GM12878 (cell line): Measurements from ENCODE around the gene ATRNL1. TPM values are rescaled to one million over a fixed set of nuclear protein-coding genes. Genes with fewer than 3 reads are reported as not detected.

Source experiments
- ATAC-seq: fragments of 200-7000 bp; cut with Tn5 transposase; 3 replicates; pipeline ENCODE4 v1.9.1; 2020; ENCODE audit warnings: mild to moderate bottlenecking, moderate library complexity
- BruUV-seq: library from RNA; stranded (reverse); fragments of 400-500 nt; replicated peaks from 2 replicates; lab custom pipeline; 2021; lab: Mats Ljungman, UMichigan
- CTCF ChIA-PET: fragments of 300-600 bp; sonication (Branson Sonifier 250); formaldehyde crosslinking; extraction: SDS; loops from one replicate; lab custom pipeline; 2021; ENCODE audit warnings: inconsistent platforms; lab: Yijun Ruan, JAX
- POLR2A ChIA-PET: fragments of 350-600 bp; formaldehyde crosslinking; extraction: SDS; loops from one replicate; lab custom pipeline; 2021; ENCODE audit warnings: inconsistent platforms; lab: Charles Lee
- RAD21 ChIA-PET: fragments of 300-600 bp; sonication (Branson Sonifier 250); formaldehyde crosslinking; loops from one replicate; lab custom pipeline; 2023; ENCODE audit warnings: antibody characterized with exemption; ENCODE audit not compliant: unreplicated experiment; lab: Charles Lee
- SMC1A ChIA-PET: fragments of 300-600 bp; sonication (Branson Sonifier 250); formaldehyde crosslinking; loops from one replicate; lab custom pipeline; 2023; ENCODE audit not compliant: unreplicated experiment, uncharacterized antibody; lab: Charles Lee
- DNase-seq: peaks from one replicate; pipeline ENCODE4 v3.0.0-alpha.2; 2011; ENCODE audit warnings: low read depth, low spot score
- FAIRE-seq: peaks from 3 replicates; lab custom pipeline; 2011; peaks lifted over from hg19 to GRCh38; lab: Jason Lieb, UNC
- H2AFZ ChIP-seq: 2 replicates; pipeline ENCODE4 v1.6.0; 2011; ENCODE audit warnings: low read depth, low read length, control low read depth; ENCODE audit not compliant: control insufficient read depth
- H3K27ac ChIP-seq: 2 replicates; pipeline ENCODE4 v1.5.1; 2011; ENCODE audit warnings: control low read depth; ENCODE audit not compliant: control insufficient read depth, insufficient read depth
- H3K27me3 ChIP-seq, 2 experiments: replicated peaks in 1 of 2; 2 replicates each; pipeline versions ENCODE4 v1.6.0 to v1.6.1; 2011; ENCODE audit warnings: low read length in 1 of 2; ENCODE audit not compliant: control insufficient read depth in 2 of 2, insufficient read depth in 2 of 2
- H3K36me3 ChIP-seq, 2 experiments: 2 replicates each; pipeline ENCODE4 v1.5.1; 2011; ENCODE audit warnings: low read length in 1 of 2; ENCODE audit not compliant: control insufficient read depth in 2 of 2, insufficient read depth in 2 of 2
- H3K4me1 ChIP-seq: 2 replicates; pipeline ENCODE4 v1.6.1; 2011; ENCODE audit warnings: mild to moderate bottlenecking, low read length, moderate library complexity, mixed read lengths; ENCODE audit not compliant: control insufficient read depth, insufficient read depth
- H3K4me2 ChIP-seq: 2 replicates; pipeline ENCODE4 v1.6.0; 2011; ENCODE audit warnings: control low read depth; ENCODE audit not compliant: control insufficient read depth, insufficient read depth
- H3K4me3 ChIP-seq: fragments of 200-600 bp; sonication (generic); 2 replicates; pipeline ENCODE4 v1.5.1; 2016
- H3K79me2 ChIP-seq: 2 replicates; pipeline ENCODE4 v1.6.0; 2011; ENCODE audit warnings: low read length; ENCODE audit not compliant: control insufficient read depth, insufficient read depth
- H3K9ac ChIP-seq: 2 replicates; pipeline ENCODE4 v1.8.0; 2011; ENCODE audit warnings: low read length, control low read depth, mixed read lengths; ENCODE audit not compliant: control insufficient read depth, insufficient read depth
- H3K9me3 ChIP-seq: replicated peaks from 3 replicates; pipeline ENCODE4 v1.5.1; 2011; ENCODE audit warnings: mild to moderate bottlenecking, low read length; ENCODE audit not compliant: control insufficient read depth, insufficient read depth
- H4K20me1 ChIP-seq: 2 replicates; pipeline ENCODE4 v1.6.0; 2011; ENCODE audit not compliant: control insufficient read depth, insufficient read depth
- JUNB ChIP-seq: IDR thresholded peaks from 2 replicates; pipeline ENCODE4 v1.6.1; 2016; ENCODE audit warnings: antibody characterized with exemption, mild to moderate bottlenecking
- JUND ChIP-seq: IDR thresholded peaks from 2 replicates; pipeline ENCODE4 v1.6.1; 2012; ENCODE audit warnings: low read depth, mild to moderate bottlenecking, low read length, improper control_type of control experiment, moderate library complexity
- RAD21 ChIP-seq: IDR thresholded peaks from 2 replicates; pipeline ENCODE4 v1.6.1; 2011; ENCODE audit warnings: mild to moderate bottlenecking, low read depth, low read length, moderate library complexity; ENCODE audit not compliant: insufficient read depth
- SPI1 ChIP-seq: IDR thresholded peaks from 2 replicates; pipeline ENCODE4 v1.6.1; 2011; ENCODE audit warnings: low read depth, mild to moderate bottlenecking, low read length, moderate library complexity, borderline replicate concordance; ENCODE audit not compliant: insufficient read depth
- TCF7 ChIP-seq: IDR thresholded peaks from 2 replicates; pipeline ENCODE4 v1.6.1; 2014; ENCODE audit warnings: antibody characterized with exemption, borderline replicate concordance
- WGBS: methylation state at CpG from one replicate; pipeline ENCODE4 v1.1.6; 2016; ENCODE audit warnings: low lambda C conversion rate; ENCODE audit not compliant: insufficient replicate concordance, insufficient coverage; ENCODE audit errors: missing lambda C conversion rate; 5-methylcytosine and 5-hydroxymethylcytosine counted together
- in situ Hi-C: fragments of 300-500 bp; cut with MboI; formaldehyde crosslinking; loops from 9 replicates; pipeline ENCODE4 v1.14.3; 2018; ENCODE audit warnings: mixed read lengths
- intact Hi-C: fragments of 100-400 bp; cut with micrococcal nuclease; formaldehyde crosslinking; loops from one replicate; pipeline ENCODE4 v1.14.2; 2022; ENCODE audit not compliant: unreplicated experiment
- polyA plus RNA-seq, 11 experiments: library from polyadenylated mRNA; depleted of rRNA in 4 of 11; unstranded in 6 of 11; stranded (reverse) in 5 of 11; fragments of >200 nt; fragmentation: Nextera tagmentation in 4 of 11; fragmentation: Illumina TruSeq in 1 of 11; extraction: Ambion mirVana in 4 of 11; extraction: Trizol in 1 of 11; gene quantifications; 1 replicate in 1 of 11; 2 replicates in 10 of 11; pipeline versions ENCODE4 v1.2.1 to v1.2.3, GENCODE V29; 2011 to 2016; ENCODE audit warnings: inconsistent platforms in 2 of 11, missing spikeins in 2 of 11, low read depth in 1 of 11
- total RNA-seq, 4 experiments: library from RNA; depleted of rRNA in 3 of 4; stranded (reverse); fragments of >200 nt in 3 of 4; fragmentation: Illumina TruSeq in 1 of 4; extraction: Trizol in 1 of 4; gene quantifications; 2 replicates each; pipeline versions ENCODE4 v1.2.1 to v1.2.3, GENCODE V29; 2013 to 2021
- TF ChIP-seq, protein P1 (sequence below): IDR thresholded peaks from 2 replicates; pipeline ENCODE4 v1.6.1; 2012; ENCODE audit warnings: low read length, inconsistent platforms
- TF ChIP-seq, protein P2 (sequence below): fragments of 450-650 bp; IDR thresholded peaks from 2 replicates; pipeline ENCODE4 v1.6.1; 2017; ENCODE audit warnings: mild to moderate bottlenecking, moderate library complexity
- TF ChIP-seq, protein P3 (sequence below): fragments of 150-350 bp; IDR thresholded peaks from 2 replicates; pipeline ENCODE4 v1.6.1; 2014; ENCODE audit warnings: mild to moderate bottlenecking, low read depth, low read length
- TF ChIP-seq, protein P4 (sequence below): IDR thresholded peaks from 2 replicates; pipeline ENCODE4 v1.6.1; 2012; ENCODE audit warnings: low read depth, low read length, improper control_type of control experiment

Gene ATRNL1
- total and polyA plus RNA-seq, 10 of the 15 experiments (the other 5 are each of a cell fraction or from before 2014, with no cell fraction given), result 0.03 to 1.4 (median 0.34) TPM

DNA sequence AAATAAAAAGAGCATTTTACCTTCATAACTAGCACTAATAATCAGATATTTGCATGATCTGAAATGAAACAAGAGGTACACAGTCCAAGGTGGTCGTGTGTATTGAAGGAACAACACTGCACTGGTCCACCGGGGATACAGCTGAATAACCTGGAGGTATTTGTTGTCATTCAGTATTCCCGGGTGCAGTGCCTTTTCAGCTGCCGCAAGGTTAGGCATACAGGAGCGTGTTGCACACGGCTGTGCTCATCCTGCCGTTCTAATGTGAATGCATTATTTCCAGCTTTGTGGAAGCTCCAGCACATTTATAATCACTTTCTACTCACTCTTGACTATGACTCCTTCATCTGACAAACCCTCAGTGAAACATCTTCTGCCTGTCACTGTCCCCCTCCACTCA is 802.0 kb downstream of the ATRNL1 start:
- WGBS, result 48% methylated on average over 7 of the region's 7 CpGs
- no peaks in the 10 kb centered on the region for H3K4me1 ChIP-seq
- no peaks in the 10 kb centered on the region for H3K9me3 ChIP-seq
- FAIRE-seq, result no peak
- TF ChIP-seq, protein P1, sequence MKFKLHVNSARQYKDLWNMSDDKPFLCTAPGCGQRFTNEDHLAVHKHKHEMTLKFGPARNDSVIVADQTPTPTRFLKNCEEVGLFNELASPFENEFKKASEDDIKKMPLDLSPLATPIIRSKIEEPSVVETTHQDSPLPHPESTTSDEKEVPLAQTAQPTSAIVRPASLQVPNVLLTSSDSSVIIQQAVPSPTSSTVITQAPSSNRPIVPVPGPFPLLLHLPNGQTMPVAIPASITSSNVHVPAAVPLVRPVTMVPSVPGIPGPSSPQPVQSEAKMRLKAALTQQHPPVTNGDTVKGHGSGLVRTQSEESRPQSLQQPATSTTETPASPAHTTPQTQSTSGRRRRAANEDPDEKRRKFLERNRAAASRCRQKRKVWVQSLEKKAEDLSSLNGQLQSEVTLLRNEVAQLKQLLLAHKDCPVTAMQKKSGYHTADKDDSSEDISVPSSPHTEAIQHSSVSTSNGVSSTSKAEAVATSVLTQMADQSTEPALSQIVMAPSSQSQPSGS, result no peak
- TF ChIP-seq JUNB (no peak), SPI1 (no peak)
- RAD21 ChIA-PET, result no interaction called here
- no TSS peak for BruUV-seq
- no peak overlapping the region for H3K27ac ChIP-seq
- POLR2A ChIA-PET, result no interaction called here
- CTCF ChIA-PET, result interaction anchor here (0.8 kb wide), 1 partner anchor 10 kb away, joined by 3 read pairs; no protein-coding TSS in a partner anchor
- intact Hi-C loops (no loop called here), in situ Hi-C loops (no loop called here)
- no peaks in the 10 kb centered on the region for H3K79me2 ChIP-seq
- no peak for DNase-seq
- SMC1A ChIA-PET, result interaction anchor here (1.0 kb wide), 1 partner anchor 16 kb away, joined by 3 read pairs; no protein-coding TSS in a partner anchor
- no peak overlapping the region for H3K4me3 ChIP-seq
- no peaks in the 10 kb centered on the region for H4K20me1 ChIP-seq
- no peak for ATAC-seq
- H2AFZ ChIP-seq, result no peak overlapping the region
- no peak overlapping the region for H3K4me2 ChIP-seq
- no peaks in the 10 kb centered on the region; a peak in 1 of 4 replicates for H3K27me3 ChIP-seq
- no peaks in the 10 kb centered on the region for H3K36me3 ChIP-seq
- H3K9ac ChIP-seq, result no peak overlapping the region

DNA sequence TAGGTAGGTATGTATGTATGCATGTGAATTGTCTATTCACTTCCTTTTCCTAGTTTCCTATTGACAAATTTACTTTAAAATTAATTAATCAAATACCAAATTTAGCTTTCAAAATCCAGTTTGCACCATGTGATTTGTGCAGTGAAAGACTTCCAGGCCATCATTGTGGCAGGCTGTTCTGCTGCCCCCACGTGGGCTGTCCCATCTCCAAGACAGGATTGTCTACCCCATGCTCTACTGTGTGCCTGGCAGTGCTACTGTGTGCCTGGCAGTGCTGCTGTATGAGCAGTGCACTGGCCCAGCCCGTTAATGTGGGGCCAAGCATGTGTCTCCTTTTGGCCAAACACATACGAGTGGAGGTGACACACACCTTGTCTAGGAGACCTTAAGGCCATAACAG is 805.1 kb downstream of the ATRNL1 start:
- no peaks in the 10 kb centered on the region for H3K9me3 ChIP-seq
- no peak overlapping the region for H3K9ac ChIP-seq
- H3K4me3 ChIP-seq, result no peak overlapping the region
- BruUV-seq, result no TSS peak
- no peaks in the 10 kb centered on the region for H3K79me2 ChIP-seq
- no peak for FAIRE-seq
- no peak for DNase-seq
- no peaks in the 10 kb centered on the region for H4K20me1 ChIP-seq
- no peaks in the 10 kb centered on the region for H3K36me3 ChIP-seq
- POLR2A ChIA-PET, result no interaction called here
- 0% methylated on average over 3 of the region's 3 CpGs for WGBS
- in situ Hi-C loops, result no loop called here
- intact Hi-C loops, result no loop called here
- no peaks in the 10 kb centered on the region for H3K27me3 ChIP-seq
- H3K4me1 ChIP-seq, result no peaks in the 10 kb centered on the region
- H3K27ac ChIP-seq, result no peak overlapping the region
- RAD21 ChIA-PET, result no interaction called here
- CTCF ChIA-PET, result interaction anchor here (0.6 kb wide), 1 partner anchor 171 kb away, joined by 3 read pairs; no protein-coding TSS in a partner anchor
- no peak overlapping the region for H3K4me2 ChIP-seq
- ATAC-seq, result peak; percentile 17; the same call in 1 of the 3 replicates
- SMC1A ChIA-PET, result no interaction called here
- H2AFZ ChIP-seq, result no peak overlapping the region
- TF ChIP-seq, protein P2, sequence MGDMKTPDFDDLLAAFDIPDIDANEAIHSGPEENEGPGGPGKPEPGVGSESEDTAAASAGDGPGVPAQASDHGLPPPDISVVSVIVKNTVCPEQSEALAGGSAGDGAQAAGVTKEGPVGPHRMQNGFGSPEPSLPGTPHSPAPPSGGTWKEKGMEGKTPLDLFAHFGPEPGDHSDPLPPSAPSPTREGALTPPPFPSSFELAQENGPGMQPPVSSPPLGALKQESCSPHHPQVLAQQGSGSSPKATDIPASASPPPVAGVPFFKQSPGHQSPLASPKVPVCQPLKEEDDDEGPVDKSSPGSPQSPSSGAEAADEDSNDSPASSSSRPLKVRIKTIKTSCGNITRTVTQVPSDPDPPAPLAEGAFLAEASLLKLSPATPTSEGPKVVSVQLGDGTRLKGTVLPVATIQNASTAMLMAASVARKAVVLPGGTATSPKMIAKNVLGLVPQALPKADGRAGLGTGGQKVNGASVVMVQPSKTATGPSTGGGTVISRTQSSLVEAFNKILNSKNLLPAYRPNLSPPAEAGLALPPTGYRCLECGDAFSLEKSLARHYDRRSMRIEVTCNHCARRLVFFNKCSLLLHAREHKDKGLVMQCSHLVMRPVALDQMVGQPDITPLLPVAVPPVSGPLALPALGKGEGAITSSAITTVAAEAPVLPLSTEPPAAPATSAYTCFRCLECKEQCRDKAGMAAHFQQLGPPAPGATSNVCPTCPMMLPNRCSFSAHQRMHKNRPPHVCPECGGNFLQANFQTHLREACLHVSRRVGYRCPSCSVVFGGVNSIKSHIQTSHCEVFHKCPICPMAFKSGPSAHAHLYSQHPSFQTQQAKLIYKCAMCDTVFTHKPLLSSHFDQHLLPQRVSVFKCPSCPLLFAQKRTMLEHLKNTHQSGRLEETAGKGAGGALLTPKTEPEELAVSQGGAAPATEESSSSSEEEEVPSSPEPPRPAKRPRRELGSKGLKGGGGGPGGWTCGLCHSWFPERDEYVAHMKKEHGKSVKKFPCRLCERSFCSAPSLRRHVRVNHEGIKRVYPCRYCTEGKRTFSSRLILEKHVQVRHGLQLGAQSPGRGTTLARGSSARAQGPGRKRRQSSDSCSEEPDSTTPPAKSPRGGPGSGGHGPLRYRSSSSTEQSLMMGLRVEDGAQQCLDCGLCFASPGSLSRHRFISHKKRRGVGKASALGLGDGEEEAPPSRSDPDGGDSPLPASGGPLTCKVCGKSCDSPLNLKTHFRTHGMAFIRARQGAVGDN, result no peak
- TF ChIP-seq, protein P3, sequence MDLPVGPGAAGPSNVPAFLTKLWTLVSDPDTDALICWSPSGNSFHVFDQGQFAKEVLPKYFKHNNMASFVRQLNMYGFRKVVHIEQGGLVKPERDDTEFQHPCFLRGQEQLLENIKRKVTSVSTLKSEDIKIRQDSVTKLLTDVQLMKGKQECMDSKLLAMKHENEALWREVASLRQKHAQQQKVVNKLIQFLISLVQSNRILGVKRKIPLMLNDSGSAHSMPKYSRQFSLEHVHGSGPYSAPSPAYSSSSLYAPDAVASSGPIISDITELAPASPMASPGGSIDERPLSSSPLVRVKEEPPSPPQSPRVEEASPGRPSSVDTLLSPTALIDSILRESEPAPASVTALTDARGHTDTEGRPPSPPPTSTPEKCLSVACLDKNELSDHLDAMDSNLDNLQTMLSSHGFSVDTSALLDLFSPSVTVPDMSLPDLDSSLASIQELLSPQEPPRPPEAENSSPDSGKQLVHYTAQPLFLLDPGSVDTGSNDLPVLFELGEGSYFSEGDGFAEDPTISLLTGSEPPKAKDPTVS, result no peak
- no peak for TF ChIP-seq TCF7
- no peak for TF ChIP-seq JUND
- TF ChIP-seq, protein P4, sequence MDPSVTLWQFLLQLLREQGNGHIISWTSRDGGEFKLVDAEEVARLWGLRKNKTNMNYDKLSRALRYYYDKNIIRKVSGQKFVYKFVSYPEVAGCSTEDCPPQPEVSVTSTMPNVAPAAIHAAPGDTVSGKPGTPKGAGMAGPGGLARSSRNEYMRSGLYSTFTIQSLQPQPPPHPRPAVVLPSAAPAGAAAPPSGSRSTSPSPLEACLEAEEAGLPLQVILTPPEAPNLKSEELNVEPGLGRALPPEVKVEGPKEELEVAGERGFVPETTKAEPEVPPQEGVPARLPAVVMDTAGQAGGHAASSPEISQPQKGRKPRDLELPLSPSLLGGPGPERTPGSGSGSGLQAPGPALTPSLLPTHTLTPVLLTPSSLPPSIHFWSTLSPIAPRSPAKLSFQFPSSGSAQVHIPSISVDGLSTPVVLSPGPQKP, result no peak
- no peak for TF ChIP-seq RAD21
